ENCODE results near the gene PPFIA4. TPM values are rescaled to one million over a fixed set of nuclear protein-coding genes. Genes with fewer than 3 reads are reported as not detected.

Gene PPFIA4
- total and polyA plus RNA-seq, 9 of the 15 experiments (the other 6 are each of a cell fraction or from before 2014, with no cell fraction given): 0.07 to 12.0 (median 0.70) TPM

- TF ChIP-seq MCM7 (IDR thresholded peaks at IDR 0.05) (no peak), TAL1 (IDR thresholded peaks at IDR 0.05) (peak; percentile 25), HIVEP1 (CRISPR knock-in tag; IDR thresholded peaks at IDR 0.05) (no peak), CC2D1A (IDR thresholded peaks at IDR 0.05) (no peak), E2F8 (IDR thresholded peaks at IDR 0.05; ENCODE audit: low read depth, partially characterized antibody) (peak; percentile 78), ZNF324 (CRISPR knock-in tag; IDR thresholded peaks at IDR 0.05) (no peak), ZNF384 (IDR thresholded peaks at IDR 0.05; ENCODE audit: low read depth, low read length) (no peak; the same call in 1 of the 2 replicates), ZNF655 (CRISPR knock-in tag; IDR thresholded peaks at IDR 0.05) (no peak), ERF (CRISPR knock-in tag; IDR thresholded peaks at IDR 0.05) (0 out of 2 replicates have a peak, but pooled peaks have one; percentile 62), MAX (CRISPR knock-in tag; IDR thresholded peaks at IDR 0.05) (peak; percentile 88), NFIC (IDR thresholded peaks at IDR 0.05) (peak; percentile 64), ZNF707 (CRISPR knock-in tag; conservative IDR thresholded peaks at IDR 0.05) (peak; percentile 16; the same call in 1 of the 2 replicates), SNIP1 (IDR thresholded peaks at IDR 0.05; ENCODE audit: low read depth) (no peak), ZBTB7A (IDR thresholded peaks at IDR 0.05; ENCODE audit: borderline replicate concordance, control insufficient read depth, low read depth, low read length) (peak; percentile 60; the same call in 1 of the 2 replicates), KHSRP (IDR thresholded peaks at IDR 0.05) (peak; percentile 94), ZNF511 (CRISPR knock-in tag; IDR thresholded peaks at IDR 0.05) (peak; percentile 64), ARID4B (CRISPR knock-in tag; IDR thresholded peaks at IDR 0.05) (peak; percentile 93), ZNF79 (CRISPR knock-in tag; IDR thresholded peaks at IDR 0.05; ENCODE audit: low read depth) (no peak), ZNF232 (CRISPR knock-in tag; IDR thresholded peaks at IDR 0.05) (peak; percentile 30; the same call in 1 of the 2 replicates)
These were observed 19.1 kb upstream of the PPFIA4 start, which contains the start of gene TMEM183A (continued) for GRCh38 chr1:203006948-203007871.
